Nephron progenitor cell (in vitro differentiated cells): ENCODE measurements around the gene IQCN.

Experiments
- DNase-seq: peaks from one replicate; pipeline ENCODE4 v3.0.0; 2021
- H3K27ac Mint-ChIP-seq: 2 replicates; pipeline ENCODE4 v1.8.0; 2021; ENCODE audit warnings: mild to moderate bottlenecking, moderate library complexity, mixed read lengths
- H3K27me3 Mint-ChIP-seq: 2 replicates; pipeline ENCODE4 v1.8.0; 2021; ENCODE audit warnings: mild to moderate bottlenecking, low read depth, mixed read lengths; ENCODE audit not compliant: poor library complexity
- H3K36me3 Mint-ChIP-seq: 2 replicates; pipeline ENCODE4 v1.8.0; 2021; ENCODE audit warnings: low read depth, mixed read lengths
- H3K4me1 Mint-ChIP-seq: 2 replicates; pipeline ENCODE4 v1.8.0; 2021; ENCODE audit warnings: mixed read lengths
- H3K4me3 Mint-ChIP-seq: 2 replicates; pipeline ENCODE4 v1.8.0; 2021; ENCODE audit warnings: mild to moderate bottlenecking, moderate library complexity, mixed read lengths
- H3K9me3 Mint-ChIP-seq: 2 replicates; pipeline ENCODE4 v1.8.0; 2021; ENCODE audit warnings: mild to moderate bottlenecking, moderate library complexity, mixed read lengths
- CTCF ChIP-seq: fragments of 200-600 bp; sonication (generic); IDR thresholded peaks from 2 replicates; pipeline ENCODE4 v1.5.0; 2021; ENCODE audit warnings: antibody characterized with exemption

IQCN gene

GRCh38 chr19:18291590-18292461 lies 17.6 kb upstream of the IQCN start:
- H3K27me3 Mint-ChIP-seq: no peaks in the 10 kb centered on the region
- no peaks in the 10 kb centered on the region for H3K36me3 Mint-ChIP-seq
- peaks cover 54% of the 10 kb centered on the region for H3K4me1 Mint-ChIP-seq
- H3K4me3 Mint-ChIP-seq: peak overlapping the region; percentile 87
- no peak for TF ChIP-seq CTCF
- no peaks in the 10 kb centered on the region for H3K9me3 Mint-ChIP-seq
- H3K27ac Mint-ChIP-seq: peak overlapping the region; percentile 99
- DNase-seq: peak; percentile 73

- no peak for DNase-seq
- no peak for TF ChIP-seq CTCF
- Mint-ChIP-seq H3K4me3 (peak overlapping the region; percentile 73), H3K36me3 (no peaks in the 10 kb centered on the region), H3K27ac (no peak overlapping the region), H3K27me3 (no peaks in the 10 kb centered on the region), H3K4me1 (peaks cover 62% of the 10 kb centered on the region), H3K9me3 (no peaks in the 10 kb centered on the region)
Observed at GRCh38 chr19:18291019-18291524, 16.8 kb upstream of the IQCN start.

DNA sequence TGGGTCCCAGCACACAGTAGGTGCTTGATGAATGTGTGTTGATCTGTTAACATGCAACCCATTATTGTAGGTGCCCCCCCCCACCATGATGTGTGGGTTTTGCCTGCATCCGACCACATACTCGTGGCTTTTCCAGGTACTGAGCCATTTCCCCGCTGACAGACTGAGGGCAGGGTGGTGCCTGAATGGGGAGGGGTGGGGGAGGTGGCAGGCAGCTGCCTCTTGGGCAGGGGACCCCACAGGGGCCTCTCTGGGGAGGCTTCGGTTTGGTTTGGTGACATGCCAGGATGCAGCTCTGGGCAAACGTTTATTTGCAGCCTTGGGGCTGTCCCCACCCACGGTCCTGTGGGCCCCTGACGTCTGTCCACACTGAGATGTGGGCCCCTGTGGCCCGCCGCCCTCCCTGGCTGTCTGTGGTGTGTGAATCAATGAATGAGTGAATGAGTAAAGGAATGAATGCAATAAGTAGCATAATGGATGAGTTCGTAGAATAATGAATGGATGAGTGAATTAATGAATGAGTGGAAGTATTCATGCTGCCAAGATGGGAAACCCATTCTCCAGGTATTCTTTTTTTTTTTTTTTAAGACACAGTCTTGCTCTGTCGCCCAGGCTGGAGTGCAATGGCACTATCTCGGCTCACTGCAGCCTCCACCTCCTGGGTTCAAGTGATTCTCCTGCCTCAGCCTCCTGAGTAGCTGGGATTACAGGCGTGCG lies 16.2 kb upstream of the IQCN start:
- H3K36me3 Mint-ChIP-seq: no peaks in the 10 kb centered on the region
- no peaks in the 10 kb centered on the region for H3K9me3 Mint-ChIP-seq
- no peaks in the 10 kb centered on the region for H3K27me3 Mint-ChIP-seq
- H3K4me1 Mint-ChIP-seq: peaks cover 67% of the 10 kb centered on the region
- H3K4me3 Mint-ChIP-seq: peak overlapping the region; percentile 50
- no peak for DNase-seq
- peak overlapping the region; percentile 68 for H3K27ac Mint-ChIP-seq
- no peak for TF ChIP-seq CTCF

DNA sequence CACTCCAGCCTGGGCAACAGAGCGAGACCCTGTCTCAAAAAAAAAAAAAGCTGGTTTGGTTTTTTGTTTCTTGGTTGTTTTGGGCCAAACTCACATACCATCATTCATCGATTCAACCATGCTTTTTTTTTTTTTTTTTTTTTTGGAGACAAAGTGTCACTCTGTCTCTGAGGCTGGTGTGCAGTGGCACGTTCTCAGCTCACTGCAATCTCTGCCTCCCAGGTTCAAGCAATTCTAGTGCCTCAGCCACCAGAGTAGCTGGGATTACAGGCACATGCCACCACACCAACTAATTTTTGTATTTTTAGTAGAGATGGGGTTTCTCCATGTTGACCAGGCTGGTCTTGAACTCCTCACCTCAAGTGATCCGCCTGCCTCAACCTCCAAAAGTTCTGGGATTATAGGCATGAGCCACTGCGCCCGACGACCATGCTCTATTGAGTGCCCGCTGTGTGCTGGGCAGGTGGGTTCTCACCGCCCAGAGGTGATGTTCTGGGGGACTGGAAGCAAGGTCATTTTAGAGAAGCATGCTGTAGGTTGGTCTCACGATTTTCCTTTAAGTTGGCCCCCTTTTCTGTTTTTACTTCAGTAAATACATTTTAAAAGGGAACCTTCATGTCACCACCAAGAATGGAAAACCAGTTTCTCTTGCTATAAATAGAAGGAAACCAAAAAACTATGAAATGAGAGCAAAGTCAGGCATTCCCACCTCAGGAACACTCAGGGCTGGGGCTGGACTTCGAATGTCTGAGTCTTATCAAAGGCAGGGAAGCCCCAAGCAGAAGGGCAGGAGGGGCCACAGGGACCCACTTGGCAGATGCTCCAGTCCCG lies 15.4 kb upstream of the IQCN start:
- Mint-ChIP-seq H3K27me3 (no peaks in the 10 kb centered on the region), H3K9me3 (no peaks in the 10 kb centered on the region), H3K4me3 (no peak overlapping the region), H3K36me3 (no peaks in the 10 kb centered on the region), H3K4me1 (peaks cover 75% of the 10 kb centered on the region), H3K27ac (peak overlapping the region; percentile 22)
- no peak for TF ChIP-seq CTCF
- no peak for DNase-seq

GRCh38 chr19:18287836-18288772 lies 13.9 kb upstream of the IQCN start:
- DNase-seq: peak; percentile 73
- Mint-ChIP-seq H3K27me3 (no peaks in the 10 kb centered on the region), H3K4me1 (peaks cover 64% of the 10 kb centered on the region), H3K4me3 (no peak overlapping the region), H3K27ac (no peak overlapping the region), H3K36me3 (no peaks in the 10 kb centered on the region), H3K9me3 (no peaks in the 10 kb centered on the region)
- no peak for TF ChIP-seq CTCF
